OCI-LY7 (cell line): ENCODE measurements around the gene MAP1A.

ENCODE experiments used
- CTCF ChIP-seq: fragments of 200-600 bp; sonication (generic); conservative IDR thresholded peaks from 2 replicates; pipeline ENCODE4 v1.5.1; 2014; ENCODE audit warnings: mild to moderate bottlenecking, antibody characterized with exemption, low read length, moderate library complexity, mixed read lengths
- EZH2phosphoT487 ChIP-seq: fragments of 200-600 bp; sonication (generic); IDR thresholded peaks from 2 replicates; pipeline ENCODE4 v1.6.1; 2018; ENCODE audit warnings: low read depth, borderline replicate concordance, mild to moderate bottlenecking, mixed run types, antibody characterized with exemption, low read length, moderate library complexity, mixed read lengths

- TF ChIP-seq CTCF (no peak), EZH2phosphoT487 (no peak)
Observed at GRCh38 chr15:43492266-43492665, 25.1 kb upstream of the MAP1A start.
